Epidermal melanocyte (primary cell): ENCODE results near the gene SNX30.
"Not testable (repeated sequence)": the region's sequence is repeated elsewhere in the genome, so short reads cannot be mapped to it uniquely, and the experiment has no call there.

Source experiments
- DNase-seq: peaks from one replicate; pipeline ENCODE4 v3.0.0; 2011; ENCODE audit warnings: low spot score; ENCODE audit not compliant: insufficient read length

Gene SNX30

GRCh38 chr9:112750016-112750763 is at the start of gene SNX30:
Gene SNX30, plus strand, starts transcription at chr9:112750760. Its CDS starts 242 bp downstream, at chr9:112751002.
- DNase-seq, result peak; percentile 80

GRCh38 chr9:112703304-112703703 is 47.3 kb upstream of the SNX30 start:
- DNase-seq, result no peak

GRCh38 chr9:112705768-112706427 is 44.7 kb upstream of the SNX30 start:
- DNase-seq, result no peak

GRCh38 chr9:112711050-112711689 is 39.4 kb upstream of the SNX30 start:
- no peak for DNase-seq

- no peak for DNase-seq
Measured at GRCh38 chr9:112712678-112713077, 37.9 kb upstream of the SNX30 start.

- DNase-seq, result peak; percentile 92
Measured at GRCh38 chr9:112717661-112718331, 32.8 kb upstream of the SNX30 start, which contains the start of gene INIP. Gene INIP, minus strand, starts transcription at chr9:112718117. Its CDS starts 1,632 bp downstream, at chr9:112716485.

GRCh38 chr9:112719241-112719691 is 31.3 kb upstream of the SNX30 start:
- DNase-seq, result no peak

- no peak for DNase-seq
Measured at GRCh38 chr9:112719696-112720095, 30.9 kb upstream of the SNX30 start.

- DNase-seq, result no peak
Measured at GRCh38 chr9:112720113-112720780, 30.3 kb upstream of the SNX30 start.

GRCh38 chr9:112722749-112723148 is 27.8 kb upstream of the SNX30 start:
- DNase-seq, result not testable (repeated sequence)

- DNase-seq, result no peak
Measured at GRCh38 chr9:112725961-112726360, 24.6 kb upstream of the SNX30 start.

GRCh38 chr9:112726428-112726827 is 24.1 kb upstream of the SNX30 start:
- DNase-seq, result no peak

GRCh38 chr9:112728401-112728800 is 22.2 kb upstream of the SNX30 start:
- DNase-seq, result no peak

GRCh38 chr9:112731971-112732370 is 18.6 kb upstream of the SNX30 start:
- no peak for DNase-seq

- DNase-seq, result no peak
Measured at GRCh38 chr9:112734892-112735291, 15.7 kb upstream of the SNX30 start.

- DNase-seq, result no peak
Measured at GRCh38 chr9:112743216-112743836, 7.2 kb upstream of the SNX30 start.

- no peak for DNase-seq
Measured at GRCh38 chr9:112744177-112744576, 6.4 kb upstream of the SNX30 start.

- DNase-seq, result peak; percentile 84
Measured at GRCh38 chr9:112747094-112747493, 3.5 kb upstream of the SNX30 start.

GRCh38 chr9:112750764-112751055 is 150 bp downstream of the SNX30 start:
- no peak for DNase-seq

- peak; percentile 86 for DNase-seq
Measured at GRCh38 chr9:112751056-112751795, 666 bp downstream of the SNX30 start.
